GM10266 (cell line): ENCODE measurements around the gene MAPT.

Experiments
- DNase-seq: peaks from one replicate; pipeline ENCODE4 v3.0.0; 2012; ENCODE audit errors: extremely low spot score
- CTCF ChIP-seq: IDR thresholded peaks from 2 replicates; pipeline ENCODE4 v1.5.1; 2012; ENCODE audit warnings: mild to moderate bottlenecking, low read depth; ENCODE audit not compliant: control insufficient read depth, insufficient read depth; ENCODE audit errors: missing control alignments

Gene MAPT

GRCh38 chr17:46038937-46039336 is 144.6 kb downstream of the MAPT start:
- no peak for DNase-seq
- no peak for TF ChIP-seq CTCF

- DNase-seq: no peak
- TF ChIP-seq CTCF: no peak
Observed at GRCh38 chr17:46039592-46040186, 145.3 kb downstream of the MAPT start.

GRCh38 chr17:46042246-46042645 is 147.9 kb downstream of the MAPT start:
- DNase-seq: no peak
- no peak for TF ChIP-seq CTCF

- no peak for DNase-seq
- no peak for TF ChIP-seq CTCF
Observed at GRCh38 chr17:46042925-46043324, 148.6 kb downstream of the MAPT start.

GRCh38 chr17:46043606-46044005 is 149.3 kb downstream of the MAPT start:
- no peak for DNase-seq
- no peak for TF ChIP-seq CTCF

GRCh38 chr17:46044286-46044928 is 150.1 kb downstream of the MAPT start:
- DNase-seq: no peak
- TF ChIP-seq CTCF: peak; percentile 66

GRCh38 chr17:46044989-46045388 is 150.6 kb downstream of the MAPT start:
- no peak for DNase-seq
- no peak for TF ChIP-seq CTCF
